GM23338 (cell line): Measurements from ENCODE around the gene ZNF174. TPM values are rescaled to one million over a fixed set of nuclear protein-coding genes. Genes with fewer than 3 reads are reported as not detected.
A peak's percentile ranks its signal among the peaks of the same experiment; 100 is the strongest.

Experiments used
- ATAC-seq: fragments of 200-7000 bp; cut with Tn5 transposase; 3 replicates; pipeline ENCODE4 v1.9.1; 2020
- DNase-seq: peaks from one replicate; pipeline ENCODE4 v3.0.0-alpha.2; 2015; ENCODE audit warnings: low spot score
- H2AFZ ChIP-seq: fragments of 200-600 bp; sonication (generic); 2 replicates; pipeline ENCODE4 v1.8.0; 2016; ENCODE audit warnings: antibody characterized with exemption, mild to moderate bottlenecking, moderate library complexity
- H3F3A ChIP-seq: fragments of 200-600 bp; sonication (generic); replicated peaks from 2 replicates; pipeline ENCODE4 v1.8.0; 2017; ENCODE audit warnings: antibody characterized with exemption, mixed run types, low read depth
- H3K27ac ChIP-seq: fragments of 200-600 bp; sonication (generic); 2 replicates; pipeline ENCODE4 v1.6.1; 2016; ENCODE audit warnings: low read depth
- H3K27me3 ChIP-seq: fragments of 200-600 bp; sonication (generic); 2 replicates; pipeline ENCODE4 v1.8.0; 2016; ENCODE audit warnings: mild to moderate bottlenecking, mixed run types, moderate library complexity; ENCODE audit not compliant: insufficient read depth
- H3K36me3 ChIP-seq: fragments of 200-600 bp; sonication (generic); 2 replicates; pipeline ENCODE4 v1.8.0; 2016; ENCODE audit warnings: mild to moderate bottlenecking; ENCODE audit not compliant: insufficient read depth
- H3K4me1 ChIP-seq: fragments of 200-600 bp; sonication (generic); 2 replicates; pipeline ENCODE4 v1.8.0; 2016; ENCODE audit warnings: mild to moderate bottlenecking, moderate library complexity; ENCODE audit not compliant: insufficient read depth
- H3K4me2 ChIP-seq: fragments of 200-600 bp; sonication (generic); 2 replicates; pipeline ENCODE4 v1.7.1; 2017; ENCODE audit warnings: mixed run types
- H3K4me3 ChIP-seq: fragments of 200-600 bp; sonication (generic); 2 replicates; pipeline ENCODE4 v1.6.1; 2016; ENCODE audit warnings: mixed run types
- H3K79me2 ChIP-seq: fragments of 200-600 bp; sonication (generic); replicated peaks from 2 replicates; pipeline ENCODE4 v1.8.0; 2017; ENCODE audit warnings: mild to moderate bottlenecking; ENCODE audit not compliant: insufficient read depth
- H3K9me2 ChIP-seq: fragments of 200-600 bp; sonication (generic); 2 replicates; pipeline ENCODE4 v1.8.0; 2017; ENCODE audit not compliant: insufficient read depth
- H4K20me1 ChIP-seq: fragments of 200-600 bp; sonication (generic); replicated peaks from 2 replicates; pipeline ENCODE4 v1.8.0; 2017; ENCODE audit warnings: mild to moderate bottlenecking; ENCODE audit not compliant: insufficient read depth
- H3K27ac Mint-ChIP-seq: 2 replicates; pipeline ENCODE4 v1.8.0; 2020; ENCODE audit warnings: inconsistent platforms, mild to moderate bottlenecking, moderate library complexity, mixed read lengths
- H3K27me3 Mint-ChIP-seq: 3 replicates; pipeline ENCODE4 v1.8.0; 2022; ENCODE audit warnings: low read depth, mild to moderate bottlenecking, moderate library complexity, mixed read lengths, inconsistent platforms; ENCODE audit not compliant: insufficient read depth, poor library complexity
- H3K36me3 Mint-ChIP-seq: 3 replicates; pipeline ENCODE4 v1.8.0; 2021; ENCODE audit warnings: low read depth, mild to moderate bottlenecking, inconsistent platforms, moderate library complexity, mixed read lengths
- H3K4me1 Mint-ChIP-seq: 3 replicates; pipeline ENCODE4 v1.8.0; 2020; ENCODE audit warnings: mild to moderate bottlenecking, inconsistent platforms, mixed read lengths
- H3K4me3 Mint-ChIP-seq: 3 replicates; pipeline ENCODE4 v1.8.0; 2021; ENCODE audit warnings: moderate library complexity, mild to moderate bottlenecking, inconsistent platforms, mixed read lengths
- H3K9me3 Mint-ChIP-seq: 3 replicates; pipeline ENCODE4 v1.8.0; 2020; ENCODE audit warnings: moderate library complexity, mild to moderate bottlenecking, inconsistent platforms, mixed read lengths
- CTCF ChIP-seq, 2 experiments: fragments of 200-600 bp in 1 of 2; sonication (generic) in 1 of 2; conservative IDR thresholded peaks; 2 replicates each; pipeline versions ENCODE4 v1.5.1 to v1.6.1; 2016 to 2017; ENCODE audit warnings: antibody characterized with exemption in 2 of 2, low read depth in 2 of 2, mild to moderate bottlenecking in 2 of 2, moderate library complexity in 1 of 2
- EZH2 ChIP-seq: fragments of 200-600 bp; sonication (generic); IDR thresholded peaks from one replicate; pipeline ENCODE4 v1.8.0; 2017; ENCODE audit warnings: antibody characterized with exemption, mild to moderate bottlenecking, low read depth; ENCODE audit not compliant: unreplicated experiment
- EZH2phosphoT487 ChIP-seq: fragments of 200-600 bp; sonication (generic); IDR thresholded peaks from one replicate; pipeline ENCODE4 v1.8.1; 2018; ENCODE audit warnings: antibody characterized with exemption; ENCODE audit not compliant: unreplicated experiment
- JUNB ChIP-seq: IDR thresholded peaks from one replicate; pipeline ENCODE4 v1.6.1; 2016; ENCODE audit warnings: antibody characterized with exemption; ENCODE audit not compliant: unreplicated experiment
- POLR2AphosphoS5 ChIP-seq: IDR thresholded peaks from 2 replicates; pipeline ENCODE4 v1.6.1; 2016; ENCODE audit warnings: antibody characterized with exemption, low read depth
- REST ChIP-seq: IDR thresholded peaks from one replicate; pipeline ENCODE4 v1.6.1; 2018; ENCODE audit warnings: antibody characterized with exemption; ENCODE audit not compliant: unreplicated experiment
- STAT1 ChIP-seq: IDR thresholded peaks from one replicate; pipeline ENCODE4 v1.6.1; 2016; ENCODE audit warnings: antibody characterized with exemption; ENCODE audit not compliant: unreplicated experiment
- ZNF114 ChIP-seq: fragments of 250-450 bp; sonication (Bioruptor Pico); IDR thresholded peaks from 2 replicates; pipeline ENCODE4 v1.5.0; 2020; ENCODE audit warnings: mild to moderate bottlenecking, moderate library complexity
- ZNF331 ChIP-seq: fragments of 250-450 bp; sonication (Bioruptor Pico); IDR thresholded peaks from 2 replicates; pipeline ENCODE4 v1.5.0; 2020; ENCODE audit warnings: low read depth, mild to moderate bottlenecking, moderate library complexity
- polyA plus RNA-seq: library from polyadenylated mRNA; unstranded; fragments of >200 nt; fragmentation: Nextera tagmentation; extraction: Ambion mirVana; gene quantifications from 2 replicates; pipeline ENCODE4 v1.2.1, GENCODE V29; 2016
- total RNA-seq: library from RNA; depleted of rRNA; stranded (reverse); fragments of >200 nt; shearing (Covaris generic); gene quantifications from 2 replicates; pipeline ENCODE4 v1.2.3, GENCODE V29; 2014; rRNA removed

ZNF174 gene
- total and polyA plus RNA-seq, 2 experiments from 2014 or later = 9.0 to 13.2 TPM

- H3K27me3 Mint-ChIP-seq = peaks cover 17% of the 10 kb centered on the region
- H3K27ac ChIP-seq = peak overlapping the region; percentile 92
- H3K27ac Mint-ChIP-seq = peak overlapping the region; percentile 93
- peaks cover 36% of the 10 kb centered on the region for H3K4me1 Mint-ChIP-seq
- H2AFZ ChIP-seq = no peak overlapping the region
- peaks cover 52% of the 10 kb centered on the region for H3K79me2 ChIP-seq
- peaks cover 41% of the 10 kb centered on the region for H3K4me1 ChIP-seq
- H3K36me3 Mint-ChIP-seq = no peaks in the 10 kb centered on the region
- DNase-seq (no peak), ATAC-seq (no peak)
- H3K9me2 ChIP-seq = no peaks in the 10 kb centered on the region
- peak overlapping the region; percentile 89 for H3K4me3 ChIP-seq
- no peaks in the 10 kb centered on the region for H3K36me3 ChIP-seq
- peak overlapping the region; percentile 83 for H3K4me2 ChIP-seq
- TF ChIP-seq EZH2 (no peak), ZNF114 (no peak), CTCF (conservative IDR thresholded peaks at IDR 0.05; ENCODE audit: low read depth in 2 of 2) (no peak), POLR2AphosphoS5 (no peak), STAT1 (no peak), JUNB (no peak), REST (no peak), ZNF331 (CRISPR knock-in tag) (no peak), EZH2phosphoT487 (no peak)
- peak overlapping the region; percentile 93 for H3K4me3 Mint-ChIP-seq
- no peaks in the 10 kb centered on the region for H3K9me3 Mint-ChIP-seq
- no peaks in the 10 kb centered on the region for H3K27me3 ChIP-seq
- peaks cover 30% of the 10 kb centered on the region for H4K20me1 ChIP-seq
- peaks cover 11% of the 10 kb centered on the region for H3F3A ChIP-seq
These were observed 57.9 kb downstream of the ZNF174 start for GRCh38 chr16:3458852-3459361.

Other genes starting within 250 kb of the ZNF174 start
- 0.38 TPM in 1 of 2 replicates, not detected in the other for gene OR1F1, start 213.0 kb upstream of the ZNF174 start, total RNA-seq
- gene OR1F1, start 213.0 kb upstream of the ZNF174 start, polyA plus RNA-seq = not detected in 2 replicates
- gene ZNF200, start 166.1 kb upstream of the ZNF174 start, total RNA-seq = 9.7 and 12.5 TPM in 2 replicates
- 8.0 and 9.2 TPM in 2 replicates for gene ZNF200, start 166.1 kb upstream of the ZNF174 start, polyA plus RNA-seq
- 0.07 and 0.19 TPM in 2 replicates for gene MEFV, start 144.6 kb upstream of the ZNF174 start, total RNA-seq
- not detected in 2 replicates for gene MEFV, start 144.6 kb upstream of the ZNF174 start, polyA plus RNA-seq
- 53.6 and 66.9 TPM in 2 replicates for gene ZNF263, start 117.7 kb upstream of the ZNF174 start, total RNA-seq
- 9.2 and 9.7 TPM in 2 replicates for gene ZNF263, start 117.7 kb upstream of the ZNF174 start, polyA plus RNA-seq
- 8.0 and 8.5 TPM in 2 replicates for gene TIGD7, start 95.8 kb upstream of the ZNF174 start, total RNA-seq
- 3.9 and 4.1 TPM in 2 replicates for gene TIGD7, start 95.8 kb upstream of the ZNF174 start, polyA plus RNA-seq
- gene ZNF75A, start 95.7 kb upstream of the ZNF174 start, total RNA-seq = 31.3 and 36.9 TPM in 2 replicates
- 24.3 and 29.6 TPM in 2 replicates for gene ZNF75A, start 95.7 kb upstream of the ZNF174 start, polyA plus RNA-seq
- not detected in 2 replicates for gene OR2C1, start 45.3 kb upstream of the ZNF174 start, total RNA-seq
- not detected in 2 replicates for gene OR2C1, start 45.3 kb upstream of the ZNF174 start, polyA plus RNA-seq
- 16.5 and 19.2 TPM in 2 replicates for gene ZSCAN32, start 211 bp upstream of the ZNF174 start, total RNA-seq
- gene ZSCAN32, start 211 bp upstream of the ZNF174 start, polyA plus RNA-seq = 9.6 and 11.7 TPM in 2 replicates
- 2.4 and 3.8 TPM in 2 replicates for gene ZNF597, start 42.3 kb downstream of the ZNF174 start, total RNA-seq
- 0.87 and 1.2 TPM in 2 replicates for gene ZNF597, start 42.3 kb downstream of the ZNF174 start, polyA plus RNA-seq
- 32.4 and 42.6 TPM in 2 replicates for gene NAA60, start 42.5 kb downstream of the ZNF174 start, total RNA-seq
- gene NAA60, start 42.5 kb downstream of the ZNF174 start, polyA plus RNA-seq = 36.5 and 40.3 TPM in 2 replicates
- gene C16orf90, start 94.3 kb downstream of the ZNF174 start, total RNA-seq = not detected in 2 replicates
- not detected in 2 replicates for gene C16orf90, start 94.3 kb downstream of the ZNF174 start, polyA plus RNA-seq
- gene CLUAP1, start 99.8 kb downstream of the ZNF174 start, total RNA-seq = 3.8 and 7.8 TPM in 2 replicates
- 10.9 and 11.3 TPM in 2 replicates for gene CLUAP1, start 99.8 kb downstream of the ZNF174 start, polyA plus RNA-seq
- 0.49 and 0.82 TPM in 2 replicates for gene NLRC3, start 176.2 kb downstream of the ZNF174 start, total RNA-seq
- gene NLRC3, start 176.2 kb downstream of the ZNF174 start, polyA plus RNA-seq = 0.11 and 0.28 TPM in 2 replicates
- gene SLX4, start 210.4 kb downstream of the ZNF174 start, total RNA-seq = 12.6 and 15.2 TPM in 2 replicates
- gene SLX4, start 210.4 kb downstream of the ZNF174 start, polyA plus RNA-seq = 2.9 and 3.0 TPM in 2 replicates